ENCODE measurements around the gene KLHL2.

Gene KLHL2

DNA sequence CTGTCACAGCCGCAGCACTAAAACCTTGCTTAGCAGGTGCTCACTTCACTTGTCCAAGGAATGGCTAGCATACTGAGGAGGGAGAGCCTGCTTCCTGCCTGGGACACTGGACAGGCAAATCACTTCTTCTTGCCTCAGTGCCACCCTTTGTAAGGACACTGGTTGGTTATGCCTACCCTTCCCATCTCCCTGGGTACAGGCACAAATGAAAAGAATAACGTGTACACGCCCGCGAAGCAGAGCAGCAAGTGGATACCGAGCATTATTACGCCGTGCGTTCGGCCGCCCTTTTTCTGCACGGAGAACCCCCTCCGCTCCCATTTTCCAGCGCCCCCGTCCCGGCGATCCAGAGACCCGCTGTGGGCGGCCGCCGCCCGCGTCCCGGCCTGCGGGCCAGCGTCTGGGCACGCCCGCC is 338 bp upstream of the KLHL2 start (continued):
- TF ChIP-seq ZFHX2 (tag by site-specific recombination; conservative IDR thresholded peaks at IDR 0.05) = 0 out of 2 replicates have a peak, but pooled peaks have one; percentile 37
- peak; percentile 60; the same call in 1 of the 2 replicates for TF ChIP-seq PRDM10 (tag by site-specific recombination; IDR thresholded peaks at IDR 0.05)
- no peak for TF ChIP-seq ZNF274 (IDR thresholded peaks at IDR 0.05; ENCODE audit: low read length)
- no peak for TF ChIP-seq ZNF274 (tag by site-specific recombination; IDR thresholded peaks at IDR 0.05; ENCODE audit: borderline replicate concordance)

DNA sequence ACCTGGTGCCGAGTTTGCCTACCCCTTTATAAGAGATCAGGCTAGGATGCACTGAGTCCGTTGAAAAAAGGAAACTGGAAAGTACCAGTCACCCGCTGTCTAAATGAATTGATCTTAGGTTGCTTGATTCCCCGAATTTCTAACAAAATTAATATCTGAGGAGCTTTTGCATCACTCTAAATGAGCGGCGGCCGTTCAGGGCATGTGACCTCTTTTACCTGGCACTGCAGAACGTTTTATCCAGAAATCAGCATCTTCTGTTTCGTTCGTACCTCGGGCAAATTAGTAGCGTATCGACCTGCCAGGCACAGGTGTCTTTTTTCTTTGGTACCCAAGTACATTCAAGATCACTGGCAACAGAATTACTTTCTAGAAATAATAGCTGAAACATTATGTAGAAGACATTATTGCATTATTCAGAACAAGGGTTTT is 876 bp downstream of the KLHL2 start:
- Histone ChIP-seq H3K4me3 (ENCODE audit: low read depth, low read length) (peak overlapping the region; percentile 78), H3K36me3 (ENCODE audit: control insufficient read depth in 2 of 2, insufficient read depth in 1 of 2, low read length in 2 of 2) (no peaks in the 10 kb centered on the region), H3K27ac (ENCODE audit: extremely low read depth, low read depth, low read length) (peak overlapping the region; percentile 82; the same call in 1 of the 2 replicates), H3K9me3 (ENCODE audit: control insufficient read depth, insufficient read depth, low read depth, low read length) (no peaks in the 10 kb centered on the region), H3K4me1 (ENCODE audit: control insufficient read depth, insufficient read depth, low read length) (peaks cover 17% of the 10 kb centered on the region)
- ChIA-PET POLR2A (interaction anchor here (2.2 kb wide), 1 partner anchor 119 kb away, joined by 5 read pairs; the partner anchor contains the start of gene MSMO1), CTCF (no interaction called here)
- peak; percentile 47; the same call in 1 of the 2 replicates for TF ChIP-seq ZNF335 (tag by site-specific recombination; conservative IDR thresholded peaks at IDR 0.05)
- TF ChIP-seq, protein P1, sequence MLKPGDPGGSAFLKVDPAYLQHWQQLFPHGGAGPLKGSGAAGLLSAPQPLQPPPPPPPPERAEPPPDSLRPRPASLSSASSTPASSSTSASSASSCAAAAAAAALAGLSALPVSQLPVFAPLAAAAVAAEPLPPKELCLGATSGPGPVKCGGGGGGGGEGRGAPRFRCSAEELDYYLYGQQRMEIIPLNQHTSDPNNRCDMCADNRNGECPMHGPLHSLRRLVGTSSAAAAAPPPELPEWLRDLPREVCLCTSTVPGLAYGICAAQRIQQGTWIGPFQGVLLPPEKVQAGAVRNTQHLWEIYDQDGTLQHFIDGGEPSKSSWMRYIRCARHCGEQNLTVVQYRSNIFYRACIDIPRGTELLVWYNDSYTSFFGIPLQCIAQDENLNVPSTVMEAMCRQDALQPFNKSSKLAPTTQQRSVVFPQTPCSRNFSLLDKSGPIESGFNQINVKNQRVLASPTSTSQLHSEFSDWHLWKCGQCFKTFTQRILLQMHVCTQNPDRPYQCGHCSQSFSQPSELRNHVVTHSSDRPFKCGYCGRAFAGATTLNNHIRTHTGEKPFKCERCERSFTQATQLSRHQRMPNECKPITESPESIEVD (tag by site-specific recombination; IDR thresholded peaks at IDR 0.05) = no peak

GRCh38 chr4:165208741-165209388 is 1.5 kb downstream of the KLHL2 start:
- H3K27ac ChIP-seq (ENCODE audit: extremely low read depth, low read depth, low read length) = no peak overlapping the region
- H3K36me3 ChIP-seq (ENCODE audit: control insufficient read depth in 2 of 2, insufficient read depth in 1 of 2, low read length in 2 of 2) = no peaks in the 10 kb centered on the region
- POLR2A ChIA-PET = interaction anchor here (2.2 kb wide), 1 partner anchor 118 kb away, joined by 5 read pairs; the partner anchor contains the start of gene MSMO1
- peak overlapping the region; percentile 12 for H3K4me3 ChIP-seq (ENCODE audit: low read depth, low read length)
- TF ChIP-seq, protein P2, sequence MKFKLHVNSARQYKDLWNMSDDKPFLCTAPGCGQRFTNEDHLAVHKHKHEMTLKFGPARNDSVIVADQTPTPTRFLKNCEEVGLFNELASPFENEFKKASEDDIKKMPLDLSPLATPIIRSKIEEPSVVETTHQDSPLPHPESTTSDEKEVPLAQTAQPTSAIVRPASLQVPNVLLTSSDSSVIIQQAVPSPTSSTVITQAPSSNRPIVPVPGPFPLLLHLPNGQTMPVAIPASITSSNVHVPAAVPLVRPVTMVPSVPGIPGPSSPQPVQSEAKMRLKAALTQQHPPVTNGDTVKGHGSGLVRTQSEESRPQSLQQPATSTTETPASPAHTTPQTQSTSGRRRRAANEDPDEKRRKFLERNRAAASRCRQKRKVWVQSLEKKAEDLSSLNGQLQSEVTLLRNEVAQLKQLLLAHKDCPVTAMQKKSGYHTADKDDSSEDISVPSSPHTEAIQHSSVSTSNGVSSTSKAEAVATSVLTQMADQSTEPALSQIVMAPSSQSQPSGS (tag by site-specific recombination; IDR thresholded peaks at IDR 0.05; ENCODE audit: low read depth) = no peak
- TF ChIP-seq ZNF660 (tag by site-specific recombination; IDR thresholded peaks at IDR 0.05) = peak; percentile 41; the same call in 1 of the 2 replicates
- H3K9me3 ChIP-seq (ENCODE audit: control insufficient read depth, insufficient read depth, low read depth, low read length) = no peaks in the 10 kb centered on the region
- H3K4me1 ChIP-seq (ENCODE audit: control insufficient read depth, insufficient read depth, low read length) = peaks cover 17% of the 10 kb centered on the region
- CTCF ChIA-PET = no interaction called here

- ChIA-PET POLR2A (interaction anchor here (2.2 kb wide), 1 partner anchor 118 kb away, joined by 5 read pairs; the partner anchor contains the start of gene MSMO1), CTCF (no interaction called here)
- TF ChIP-seq SCRT2 (tag by site-specific recombination; IDR thresholded peaks at IDR 0.05) = no peak
- no peak for TF ChIP-seq ZNF48 (tag by site-specific recombination; IDR thresholded peaks at IDR 0.05)
- no peak for TF ChIP-seq ZNF16 (tag by site-specific recombination; IDR thresholded peaks at IDR 0.05; ENCODE audit: low read depth)
- TF ChIP-seq YY2 (tag by site-specific recombination; IDR thresholded peaks at IDR 0.05) = no peak
- no peak for TF ChIP-seq MYNN (tag by site-specific recombination; IDR thresholded peaks at IDR 0.05; ENCODE audit: borderline replicate concordance)
- TF ChIP-seq ZNF830 (tag by site-specific recombination; IDR thresholded peaks at IDR 0.05; ENCODE audit: low read depth) = no peak
- no peak for TF ChIP-seq ZSCAN5A (tag by site-specific recombination; IDR thresholded peaks at IDR 0.05)
- TF ChIP-seq OSR2 (tag by site-specific recombination; IDR thresholded peaks at IDR 0.05) = no peak
- TF ChIP-seq KLF7 (tag by site-specific recombination; IDR thresholded peaks at IDR 0.05; ENCODE audit: borderline replicate concordance) = no peak
- TF ChIP-seq HOXA7 (CRISPR knock-in tag; IDR thresholded peaks at IDR 0.05; ENCODE audit: borderline replicate concordance) = no peak
- no peak for TF ChIP-seq ZBTB1 (tag by site-specific recombination; IDR thresholded peaks at IDR 0.05)
- TF ChIP-seq SP3 (tag by site-specific recombination; IDR thresholded peaks at IDR 0.05) = no peak
- TF ChIP-seq ZNF248 (tag by site-specific recombination; IDR thresholded peaks at IDR 0.05) = no peak
- Histone ChIP-seq H3K4me1 (ENCODE audit: control insufficient read depth, insufficient read depth, low read length) (peaks cover 17% of the 10 kb centered on the region), H3K9me3 (ENCODE audit: control insufficient read depth, insufficient read depth, low read depth, low read length) (no peaks in the 10 kb centered on the region), H3K27ac (ENCODE audit: extremely low read depth, low read depth, low read length) (no peak overlapping the region), H3K4me3 (ENCODE audit: low read depth, low read length) (no peak overlapping the region), H3K36me3 (ENCODE audit: control insufficient read depth in 2 of 2, insufficient read depth in 1 of 2, low read length in 2 of 2) (no peaks in the 10 kb centered on the region)
These were observed 2.4 kb downstream of the KLHL2 start for GRCh38 chr4:165209796-165210195.

Measured in HEK293 (cell line).